ENCODE results near the gene LGALS9B. TPM values are rescaled to one million over a fixed set of nuclear protein-coding genes. Genes with fewer than 3 reads are reported as not detected.
"Not testable (repeated sequence)": the region's sequence is repeated elsewhere in the genome, so short reads cannot be mapped to it uniquely, and the experiment has no call there.

The LGALS9B gene
- total and polyA plus RNA-seq, 4 donors, result 0.21 to 0.67 TPM; not detected in 2

GRCh38 chr17:20415479-20415878, 51.9 kb downstream of the LGALS9B start:
- H3K4me1 ChIP-seq (ENCODE audit: control insufficient read depth in 1 of 2, insufficient read depth in 2 of 2, low read length in 2 of 2); H3K27me3 ChIP-seq (ENCODE audit: control insufficient read depth in 1 of 2, insufficient read depth in 2 of 2, low read length in 1 of 2); intact Hi-C loops (cut with DNase I); DNase-seq; H3K4me3 ChIP-seq (ENCODE audit: low read length in 2 of 2); H3K36me3 ChIP-seq (ENCODE audit: control insufficient read depth in 1 of 2, insufficient read depth in 2 of 2, low read length in 1 of 2); ATAC-seq (ENCODE audit: low FRiP score); H3K27ac ChIP-seq (ENCODE audit: low read depth in 1 of 2, low read length in 2 of 2); H3K9me3 ChIP-seq (ENCODE audit: control insufficient read depth, low read length): not testable (repeated sequence)
- WGBS, 2 donors, result no CpG with 5 or more reads among the region's 5 CpGs

- 38% methylated on average over 2 of the region's 5 CpGs for WGBS, 2 donors
- H3K36me3 ChIP-seq (ENCODE audit: control insufficient read depth in 1 of 2, insufficient read depth in 2 of 2, low read length in 1 of 2); H3K27me3 ChIP-seq (ENCODE audit: control insufficient read depth in 1 of 2, insufficient read depth in 2 of 2, low read length in 1 of 2); H3K4me1 ChIP-seq (ENCODE audit: control insufficient read depth in 1 of 2, insufficient read depth in 2 of 2, low read length in 2 of 2); intact Hi-C loops (cut with DNase I); H3K4me3 ChIP-seq (ENCODE audit: low read length in 2 of 2); DNase-seq; H3K9me3 ChIP-seq (ENCODE audit: control insufficient read depth, low read length); H3K27ac ChIP-seq (ENCODE audit: low read depth in 1 of 2, low read length in 2 of 2): not testable (repeated sequence)
- ATAC-seq (ENCODE audit: low FRiP score), result peak; percentile 52
These were observed 65.9 kb downstream of the LGALS9B start for GRCh38 chr17:20401306-20402022.

DNA sequence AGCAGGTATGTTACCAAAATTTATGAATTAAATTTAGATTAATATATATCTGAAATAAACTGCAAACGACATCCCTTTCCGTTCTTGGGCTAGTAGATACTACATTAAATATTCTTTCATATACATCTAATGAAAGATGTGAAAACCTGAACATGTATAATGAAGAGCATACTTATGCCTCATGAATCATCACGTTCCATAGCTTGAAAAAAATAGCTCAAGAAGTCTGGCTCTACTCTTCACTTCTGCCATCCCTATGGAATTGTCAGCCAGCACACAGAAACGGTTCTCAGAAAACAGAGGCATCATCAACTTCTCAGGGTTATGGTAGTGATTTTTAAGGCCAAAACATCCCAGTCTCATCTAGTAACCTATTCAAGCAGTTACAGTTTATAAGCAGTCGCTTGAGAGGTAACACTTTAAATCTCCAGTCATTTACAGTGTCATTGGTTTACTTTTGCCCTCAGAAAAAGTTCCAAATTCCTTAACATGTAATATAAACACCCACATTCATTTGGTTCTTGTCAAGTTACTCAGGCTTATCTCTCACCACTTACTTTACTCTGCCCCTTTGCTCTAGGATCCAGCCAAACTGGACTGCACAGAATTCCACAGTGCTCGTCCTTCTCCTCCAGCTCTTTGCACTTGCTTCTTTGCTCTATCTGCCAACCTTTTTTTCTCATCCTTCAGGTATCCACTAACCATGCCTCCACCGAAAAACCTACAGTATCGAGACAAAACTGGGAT, 66.6 kb downstream of the LGALS9B start:
- H3K27ac ChIP-seq (ENCODE audit: low read depth in 1 of 2, low read length in 2 of 2); H3K4me3 ChIP-seq (ENCODE audit: low read length in 2 of 2); H3K36me3 ChIP-seq (ENCODE audit: control insufficient read depth in 1 of 2, insufficient read depth in 2 of 2, low read length in 1 of 2); H3K9me3 ChIP-seq (ENCODE audit: control insufficient read depth, low read length); H3K4me1 ChIP-seq (ENCODE audit: control insufficient read depth in 1 of 2, insufficient read depth in 2 of 2, low read length in 2 of 2); H3K27me3 ChIP-seq (ENCODE audit: control insufficient read depth in 1 of 2, insufficient read depth in 2 of 2, low read length in 1 of 2); intact Hi-C loops (cut with DNase I); ATAC-seq (ENCODE audit: low FRiP score); DNase-seq: not testable (repeated sequence)
- 87 to 88% methylated on average over 5 of the region's 8 CpGs for WGBS, 2 donors

Other genes with a start within 250 kb of the LGALS9B start
- gene CDRT15L2, start 112.2 kb upstream of the LGALS9B start, total RNA-seq, result not detected
- gene CDRT15L2, start 112.2 kb upstream of the LGALS9B start, polyA plus RNA-seq, result not detected

All from aorta (tissue), 5 donors.